NCI-H2171 treated with DMSO at 0.1 percent for 48 hours (cell line): ENCODE measurements around the gene MTMR8.
"Not testable (repeated sequence)": the region's sequence is repeated elsewhere in the genome, so short reads cannot be mapped to it uniquely, and the experiment has no call there.

Experiments used
- DNase-seq: peaks from one replicate; lab custom pipeline; 2025; lab: John Stamatoyannopoulos, UW

Gene MTMR8

GRCh38 chrX:64394874-64395567, at the start of gene MTMR8:
Gene MTMR8 (minus strand): TSS chrX:64395452. CDS start chrX:64395363, 89 bp downstream.
- peak; percentile 69 for DNase-seq

DNA sequence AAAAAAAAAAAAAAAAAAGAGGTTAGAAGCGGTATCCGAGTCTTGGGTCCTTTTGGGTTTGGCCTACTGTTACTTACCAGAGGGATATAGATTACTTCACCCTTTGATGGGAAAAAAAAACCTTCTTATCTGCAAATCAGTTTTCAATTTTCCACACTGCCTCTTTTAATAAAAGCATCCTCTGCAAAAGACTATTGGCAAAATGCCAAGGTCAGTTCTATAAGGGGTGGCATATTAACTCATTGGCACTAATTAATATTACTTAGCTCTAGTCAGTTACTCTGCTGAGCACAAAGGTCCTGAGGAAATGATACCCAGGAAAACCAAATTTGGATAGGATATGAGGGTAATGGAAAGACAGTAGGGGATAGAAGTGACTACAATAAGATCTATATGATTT, 44.3 kb upstream of the MTMR8 start:
- no peak for DNase-seq

DNA sequence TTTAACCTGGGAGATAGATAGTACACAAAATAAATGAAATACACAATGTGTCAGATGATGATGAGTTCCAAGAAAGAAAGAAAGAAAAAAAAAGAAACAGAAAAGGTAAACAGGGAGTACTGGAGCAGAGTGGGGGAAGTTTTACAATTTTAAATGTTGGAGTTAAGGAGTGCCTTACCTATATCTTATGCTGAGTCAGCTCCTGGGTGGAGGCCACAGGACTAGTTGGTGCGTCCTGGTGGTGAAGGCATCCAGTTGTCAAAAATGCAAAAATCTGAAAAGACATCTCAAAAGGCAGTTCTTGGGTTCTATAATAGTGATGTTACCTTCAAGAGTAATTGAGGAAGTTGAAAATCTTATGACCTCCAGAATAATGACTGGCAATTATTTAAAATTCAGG, 42.4 kb upstream of the MTMR8 start:
- no peak for DNase-seq

- no peak for DNase-seq
These were observed 42.0 kb upstream of the MTMR8 start for GRCh38 chrX:64437218-64437617.

DNA sequence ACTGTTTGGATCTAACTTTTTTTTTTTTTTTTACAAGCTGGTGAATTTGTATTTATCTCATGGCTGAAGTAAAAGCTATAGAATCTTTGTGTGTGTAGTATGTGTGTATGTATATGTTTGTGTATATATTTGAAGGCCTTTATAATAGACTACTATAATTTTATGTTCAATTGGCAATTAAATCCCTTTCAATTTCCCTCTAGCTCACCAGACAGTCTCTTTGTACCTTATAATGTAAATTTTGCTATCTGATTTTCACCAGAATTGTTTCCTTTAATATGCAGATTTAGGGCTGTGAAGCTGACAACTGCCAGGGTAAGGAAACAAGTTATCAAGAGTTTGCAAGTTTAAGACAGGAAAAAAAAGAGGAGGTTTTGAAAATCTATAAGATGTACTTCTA, 33.1 kb upstream of the MTMR8 start:
- no peak for DNase-seq

DNA sequence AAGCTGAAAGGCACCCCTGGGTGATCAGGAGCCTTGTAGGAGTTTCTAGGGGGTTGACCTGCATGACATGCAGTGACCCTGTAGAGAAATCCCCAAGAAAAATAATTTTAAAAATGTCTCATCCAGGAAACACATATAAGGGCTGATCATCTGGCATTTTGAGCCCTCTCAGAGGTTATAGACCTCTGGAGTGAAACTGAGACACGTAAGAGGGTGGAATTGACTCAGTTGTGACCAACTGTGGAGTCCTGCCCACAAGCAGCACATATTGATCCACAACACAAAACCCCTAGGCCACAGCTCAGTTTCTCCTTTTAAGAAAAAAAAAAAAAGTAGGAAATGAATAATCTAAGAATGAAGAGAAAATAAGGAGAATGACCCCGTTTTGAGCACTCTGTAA, 32.5 kb upstream of the MTMR8 start:
- DNase-seq, result no peak

- DNase-seq, result no peak
These were observed 32.0 kb upstream of the MTMR8 start for GRCh38 chrX:64427281-64427680.

GRCh38 chrX:64409730-64410129, 14.5 kb upstream of the MTMR8 start:
- DNase-seq, result not testable (repeated sequence)

GRCh38 chrX:64398088-64398487, 2.8 kb upstream of the MTMR8 start:
- DNase-seq, result no peak

DNA sequence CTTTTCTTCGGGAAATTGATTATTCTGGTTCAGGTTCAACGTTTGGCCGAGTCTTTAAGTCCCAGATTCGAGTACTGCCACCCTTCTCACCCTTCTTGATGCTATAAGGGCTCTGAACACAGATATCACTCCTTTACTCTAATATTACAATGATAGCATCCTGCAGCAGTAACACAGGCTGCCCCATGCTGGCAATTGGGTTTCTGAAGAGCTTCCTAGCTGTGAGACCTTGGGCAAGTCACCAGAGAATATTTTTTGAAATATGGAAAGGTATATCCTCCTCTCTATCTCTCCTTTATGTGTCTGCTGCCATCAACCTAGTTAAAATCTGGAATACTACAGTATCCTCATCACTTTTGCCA, 297 bp upstream of the MTMR8 start:
- DNase-seq, result no peak

DNA sequence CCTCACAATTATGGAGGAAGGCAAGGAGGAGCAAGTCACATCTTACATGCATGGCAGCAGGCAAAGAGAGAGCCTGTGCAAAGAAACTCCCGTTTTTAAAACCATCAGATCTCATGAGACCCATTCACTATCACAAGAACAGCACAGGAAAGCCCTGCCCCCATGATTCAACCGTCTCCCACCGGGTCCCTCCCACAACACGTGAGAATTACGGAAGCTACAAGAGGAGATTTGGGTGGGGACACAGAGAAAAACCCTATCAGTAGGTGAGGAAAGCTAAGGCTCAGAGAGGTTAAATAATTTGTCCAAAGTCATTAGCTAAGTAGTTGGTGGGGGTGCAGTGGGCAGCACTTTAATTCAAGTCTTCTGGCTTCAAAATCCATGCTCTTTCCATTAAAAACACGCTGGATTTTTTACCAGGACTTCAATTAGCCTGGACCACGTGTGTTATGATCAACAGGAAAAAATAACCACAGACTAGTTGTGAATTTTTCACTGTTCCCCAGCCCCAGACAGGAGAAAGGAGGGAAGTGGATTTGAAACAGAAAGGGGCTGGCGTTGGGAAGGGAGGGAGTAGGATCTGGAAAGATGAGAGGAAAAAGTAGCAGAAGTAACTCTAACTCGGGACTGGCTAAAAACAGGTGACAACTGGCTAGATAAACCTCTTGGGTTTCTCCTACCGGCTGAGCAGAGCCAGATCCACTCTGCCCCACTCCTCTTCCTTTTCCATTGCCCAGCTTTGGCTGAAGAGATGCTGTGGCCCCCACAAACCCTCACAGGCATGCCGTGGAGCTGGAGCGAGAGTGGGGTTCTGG, 986 bp downstream of the MTMR8 start:
- DNase-seq, result no peak

GRCh38 chrX:64389489-64389888, 5.8 kb downstream of the MTMR8 start:
- DNase-seq, result no peak

DNA sequence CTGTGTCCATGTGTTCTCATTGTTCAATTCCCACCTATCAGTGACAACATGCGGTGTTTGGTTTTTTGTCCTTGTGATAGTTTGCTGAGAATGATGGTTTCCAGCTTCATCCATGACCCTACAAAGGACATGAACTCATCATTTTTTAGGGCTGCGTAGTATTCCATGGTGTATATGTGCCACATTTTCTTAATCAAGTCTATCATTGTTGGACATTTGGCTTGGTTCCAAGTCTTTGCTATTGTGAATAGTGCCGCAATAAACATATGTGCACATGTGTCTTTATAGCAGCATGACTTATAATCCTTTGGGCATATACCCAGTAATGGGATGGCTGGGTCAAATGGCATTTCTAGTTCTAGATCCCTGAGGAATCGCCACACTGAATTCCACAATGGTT, 14.5 kb downstream of the MTMR8 start:
- DNase-seq, result not testable (repeated sequence)

GRCh38 chrX:64379924-64380323, 15.3 kb downstream of the MTMR8 start:
- no peak for DNase-seq

GRCh38 chrX:64377753-64378152, 17.5 kb downstream of the MTMR8 start:
- DNase-seq, result no peak

DNA sequence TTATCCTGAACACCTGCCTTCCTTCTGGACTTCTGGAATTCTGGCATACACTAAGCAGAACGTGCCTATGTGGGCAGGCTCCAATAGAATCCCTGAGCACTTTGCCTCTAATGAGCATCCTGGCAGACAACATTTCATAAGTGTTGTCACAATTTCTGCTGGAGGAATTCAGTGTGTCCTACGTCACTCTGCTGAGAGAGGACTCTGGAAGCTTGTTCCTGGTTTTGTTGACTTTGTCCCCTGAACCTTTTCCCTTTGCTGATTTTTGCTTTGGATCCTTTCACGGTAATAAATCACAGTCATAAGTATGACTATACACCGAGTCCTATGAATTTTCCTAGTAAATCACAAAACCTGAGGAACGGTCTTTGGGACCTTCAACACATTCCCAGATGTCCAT, 43.2 kb downstream of the MTMR8 start:
- DNase-seq, result no peak

DNA sequence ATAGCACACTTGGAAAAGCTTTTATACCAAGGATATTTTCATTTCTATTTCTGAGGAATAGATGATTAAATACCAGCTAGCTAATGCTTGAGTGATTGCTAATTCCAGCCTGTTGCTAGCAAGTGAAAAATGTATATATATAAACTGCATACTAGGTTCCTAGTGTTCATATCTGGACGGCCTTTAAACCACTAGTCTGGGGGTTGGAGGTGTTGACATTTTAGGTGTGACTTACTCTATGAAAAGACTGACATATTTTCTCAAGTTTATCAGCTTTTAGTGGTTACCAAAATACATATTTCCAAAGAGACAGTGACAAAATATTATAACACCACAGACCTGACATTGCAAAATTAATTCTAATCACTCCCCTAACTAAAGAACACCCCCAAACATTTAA, 44.7 kb downstream of the MTMR8 start:
- no peak for DNase-seq

DNA sequence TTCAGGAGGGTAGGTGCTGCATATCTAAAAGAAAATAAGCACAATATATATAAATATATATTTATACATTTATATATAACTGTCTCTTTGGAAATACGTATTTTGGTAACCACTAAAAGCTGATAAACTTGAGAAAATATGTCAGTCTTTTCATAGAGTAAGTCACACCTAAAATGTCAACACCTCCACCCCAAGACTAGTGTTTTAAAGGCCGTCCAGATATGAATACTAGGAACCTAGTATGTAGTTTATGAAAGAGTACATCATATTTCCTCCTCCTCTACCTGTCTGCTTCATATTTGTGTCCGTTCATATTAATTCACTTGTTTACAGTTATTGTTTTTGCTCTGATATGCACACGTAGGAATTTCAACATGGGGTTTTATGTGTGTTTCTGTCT, 45.2 kb downstream of the MTMR8 start:
- DNase-seq, result no peak

DNA sequence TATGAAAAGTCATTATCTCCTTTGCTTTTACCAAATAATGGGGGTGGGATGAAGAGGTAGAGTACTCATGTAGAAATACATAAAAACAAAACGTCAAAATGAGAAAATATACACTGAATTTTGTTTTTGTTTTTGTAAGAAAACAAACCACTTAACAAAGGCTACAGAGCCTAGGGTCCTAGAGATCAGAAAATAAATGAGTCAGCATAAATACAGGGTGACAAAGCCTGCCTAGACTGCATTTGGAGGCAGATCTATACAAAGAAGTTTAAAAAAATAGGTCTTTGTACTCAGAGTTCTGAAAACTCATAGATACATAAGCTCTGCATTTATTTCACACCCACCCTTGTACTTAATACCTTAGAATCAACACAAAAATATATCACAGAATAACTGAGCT, 52.4 kb downstream of the MTMR8 start:
- no peak for DNase-seq

DNA sequence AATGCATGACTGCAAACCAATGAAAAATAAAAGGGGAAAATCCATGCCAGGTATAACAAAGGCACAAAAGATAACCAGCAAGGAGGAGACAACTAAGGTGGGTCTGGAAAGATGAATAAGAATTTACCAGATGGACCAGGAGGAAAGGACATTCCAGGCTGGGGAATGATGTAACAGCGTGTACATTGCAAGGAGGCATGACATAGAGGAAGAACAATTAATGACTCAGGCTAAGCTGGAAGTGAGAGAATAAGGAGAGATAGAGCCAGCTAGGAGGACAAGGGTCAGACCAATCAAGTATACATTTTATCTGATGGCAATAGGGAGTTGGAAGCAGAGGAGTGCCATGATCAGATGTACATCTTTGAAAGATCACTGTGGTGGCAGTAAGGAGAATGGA, 57.0 kb downstream of the MTMR8 start:
- no peak for DNase-seq

DNA sequence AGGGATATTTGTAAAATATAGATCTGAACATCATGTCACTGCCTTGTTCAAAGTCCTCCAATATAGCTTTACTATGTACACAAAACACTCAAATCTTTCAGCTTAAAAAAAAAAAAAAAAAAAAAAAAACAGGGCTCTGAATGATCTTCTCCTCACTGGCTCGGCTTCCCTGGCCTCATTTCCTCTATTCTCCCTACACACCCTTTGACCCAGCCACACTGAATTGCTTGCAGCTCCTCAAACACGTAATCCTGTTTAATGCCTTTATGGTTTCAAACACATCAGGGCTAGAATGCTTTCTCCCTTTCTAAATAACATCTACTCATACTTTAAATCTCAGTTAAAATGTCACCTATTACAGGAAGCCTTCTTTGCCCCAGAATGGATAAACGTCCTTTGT, 60.8 kb downstream of the MTMR8 start:
- DNase-seq, result no peak

GRCh38 chrX:64330284-64330683, 65.0 kb downstream of the MTMR8 start:
- no peak for DNase-seq

DNA sequence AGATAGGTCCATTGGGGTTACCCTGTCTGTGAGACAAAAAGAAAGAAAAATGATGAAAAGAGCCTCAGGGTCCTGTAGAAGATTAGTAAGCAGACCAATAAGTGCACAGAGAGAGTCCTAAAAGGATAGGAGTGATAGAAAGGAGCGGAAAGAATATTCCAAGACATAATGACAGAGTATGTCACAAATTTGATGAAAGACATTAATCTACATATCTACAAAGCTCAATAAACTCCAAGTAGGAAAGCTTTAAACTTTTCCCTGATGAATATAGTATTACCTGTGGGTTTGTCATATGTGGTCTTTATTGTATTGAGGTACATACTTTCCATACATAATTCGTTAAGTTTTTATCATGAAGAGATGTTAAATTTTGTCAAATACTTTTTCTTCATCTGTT, 73.7 kb downstream of the MTMR8 start:
- DNase-seq, result no peak

- DNase-seq, result no peak
These were observed 81.6 kb downstream of the MTMR8 start for GRCh38 chrX:64313624-64314023.
